HuH-7.5 (cell line): ENCODE results near the gene PIK3IP1.
"Not testable (repeated sequence)": the region's sequence is repeated elsewhere in the genome, so short reads cannot be mapped to it uniquely, and the experiment has no call there.

Experiments used
- DNase-seq: peaks from one replicate; pipeline ENCODE4 v3.0.0; 2011; ENCODE audit warnings: low spot score

PIK3IP1 gene

GRCh38 chr22:31292236-31292989 lies at the start of gene PIK3IP1:
Gene PIK3IP1 (minus strand): TSS chr22:31292488. CDS start chr22:31292344, 144 bp downstream.
- DNase-seq, result peak; percentile 87

- DNase-seq, result no peak
These were observed 49.2 kb upstream of the PIK3IP1 start for GRCh38 chr22:31341386-31342088.

DNA sequence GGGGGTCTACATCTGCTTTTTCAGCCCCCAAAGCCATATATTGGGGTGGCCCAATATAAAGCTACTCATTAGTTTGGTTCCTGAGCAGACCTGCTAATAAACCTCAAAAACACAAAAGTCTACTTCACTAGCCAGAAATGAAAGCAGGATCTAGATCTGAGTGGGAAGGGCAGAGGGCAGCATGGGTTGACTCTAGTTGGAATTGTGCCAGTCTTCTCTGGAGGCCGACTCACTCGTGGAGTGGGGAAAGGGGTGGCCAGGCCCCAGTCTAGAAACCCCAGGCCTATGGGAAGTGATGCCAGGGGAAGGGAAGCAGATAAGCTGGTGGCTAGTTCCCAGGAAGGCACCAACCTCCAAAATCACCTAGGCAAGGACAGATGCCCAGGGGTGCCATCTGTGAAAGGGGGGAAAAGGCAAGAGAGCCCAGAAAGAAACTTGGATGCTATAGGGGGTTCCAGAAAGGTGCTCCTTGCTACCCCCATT lies 48.5 kb upstream of the PIK3IP1 start:
- no peak for DNase-seq

- no peak for DNase-seq
These were observed 48.1 kb upstream of the PIK3IP1 start for GRCh38 chr22:31340360-31340759.

DNA sequence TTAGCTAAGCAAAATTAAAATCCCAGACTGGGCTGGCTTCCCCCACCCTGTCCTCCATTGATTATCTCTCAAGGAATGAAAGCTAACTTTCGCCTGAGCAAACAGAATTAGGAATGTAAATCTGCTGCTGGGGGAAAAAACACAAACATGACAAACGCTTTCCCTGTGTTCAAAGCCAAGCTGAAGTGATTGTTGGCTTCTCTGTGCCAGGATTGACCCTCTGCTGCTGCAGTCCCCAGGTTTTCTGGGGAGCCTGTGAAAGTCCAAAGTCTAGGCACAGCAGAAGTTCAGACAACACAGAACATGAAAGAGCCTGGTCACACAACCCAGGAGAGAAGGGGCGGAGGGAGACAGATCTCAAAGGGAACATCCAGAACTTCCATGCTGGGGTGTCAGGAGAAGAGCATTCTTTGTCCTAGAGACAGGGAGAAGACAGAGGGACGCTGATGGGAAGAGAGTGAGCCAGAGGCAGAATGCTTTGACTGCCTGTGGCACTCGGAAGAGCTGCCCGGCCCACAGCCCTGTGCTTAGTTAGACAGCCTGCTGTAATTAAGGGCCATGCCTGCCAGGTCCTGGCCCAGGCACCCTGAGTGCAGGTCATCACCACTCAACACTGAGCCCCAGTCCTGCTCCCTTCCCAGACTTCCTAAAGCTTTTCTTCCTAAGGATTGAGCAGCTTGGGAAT lies 47.0 kb upstream of the PIK3IP1 start:
- DNase-seq, result no peak

DNA sequence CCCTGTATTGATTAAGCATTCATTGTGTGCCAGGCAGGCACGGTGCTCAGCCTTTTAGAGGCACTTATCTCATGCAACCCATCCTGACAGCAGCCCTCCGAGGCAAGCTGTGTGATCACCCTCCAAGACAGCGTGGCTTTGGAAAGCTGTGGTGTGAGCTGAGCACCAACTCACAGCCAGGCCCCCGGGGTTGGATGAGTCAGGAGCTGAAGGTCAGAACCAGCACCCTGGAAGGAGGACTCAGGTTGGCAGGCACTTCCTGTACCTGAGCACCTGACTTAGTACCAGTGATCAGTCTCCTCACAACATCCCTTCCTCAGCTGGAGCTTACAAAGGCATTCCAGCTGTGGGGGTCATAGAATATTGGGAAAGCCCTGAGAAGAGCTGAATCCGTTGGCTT lies 44.9 kb upstream of the PIK3IP1 start:
- no peak for DNase-seq

DNA sequence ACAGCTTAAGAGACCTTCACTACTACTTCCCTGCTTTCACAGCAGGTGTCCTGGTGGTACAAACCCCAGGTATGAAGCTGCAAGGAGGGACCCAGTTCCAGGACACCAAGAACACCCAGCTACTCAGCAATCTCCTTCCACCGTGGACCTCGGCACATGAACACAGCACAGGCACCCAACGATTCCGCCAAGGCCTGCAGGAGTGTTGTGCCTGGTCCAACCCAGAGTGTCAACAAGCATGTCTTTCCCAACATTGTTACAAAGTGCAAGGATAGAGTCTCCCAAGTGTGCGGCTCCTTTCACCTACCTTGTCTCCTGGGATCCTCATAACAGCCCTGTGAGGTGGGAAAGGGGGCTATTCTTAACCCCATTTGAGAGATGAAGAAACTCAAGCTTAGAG lies 42.0 kb upstream of the PIK3IP1 start:
- DNase-seq, result no peak

GRCh38 chr22:31333641-31334040 lies 41.4 kb upstream of the PIK3IP1 start:
- no peak for DNase-seq

DNA sequence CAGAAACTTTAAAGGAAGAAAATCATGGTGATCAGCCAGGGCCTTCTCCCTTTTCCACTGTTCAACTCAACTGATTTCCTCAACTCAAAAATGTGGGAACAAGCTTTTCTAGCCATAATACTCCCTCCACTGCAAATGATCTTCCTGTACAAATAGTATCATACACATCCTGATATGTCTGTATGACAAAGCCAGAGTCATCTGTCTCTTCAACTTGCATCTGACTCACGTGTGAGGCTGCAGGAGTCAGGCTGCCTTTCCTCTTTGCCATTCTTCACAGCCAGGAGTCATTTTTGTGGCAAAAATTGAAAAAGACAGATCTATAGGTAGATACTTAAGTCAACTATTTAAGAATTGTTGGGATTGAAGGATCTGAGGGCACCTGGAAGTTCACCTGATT lies 40.6 kb upstream of the PIK3IP1 start:
- no peak for DNase-seq

DNA sequence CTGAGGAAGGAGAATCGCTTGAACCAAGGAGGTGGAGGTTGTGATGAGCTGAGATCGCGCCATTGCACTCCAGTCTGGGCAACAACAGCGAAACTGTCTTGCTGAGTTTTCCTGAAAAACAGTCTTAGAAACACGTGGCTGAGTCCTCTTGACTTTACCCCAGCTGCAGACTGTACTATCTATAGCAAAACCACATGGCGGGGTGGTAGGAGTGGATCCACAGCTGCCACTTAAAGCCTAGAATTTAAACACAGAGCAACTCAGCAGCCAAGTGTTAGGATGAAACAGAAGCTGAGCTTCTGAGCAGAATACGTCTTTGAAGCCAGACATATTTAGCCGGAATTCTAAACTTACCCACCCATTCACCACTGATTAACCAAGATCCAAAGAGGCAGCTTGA lies 39.7 kb upstream of the PIK3IP1 start:
- DNase-seq, result no peak

DNA sequence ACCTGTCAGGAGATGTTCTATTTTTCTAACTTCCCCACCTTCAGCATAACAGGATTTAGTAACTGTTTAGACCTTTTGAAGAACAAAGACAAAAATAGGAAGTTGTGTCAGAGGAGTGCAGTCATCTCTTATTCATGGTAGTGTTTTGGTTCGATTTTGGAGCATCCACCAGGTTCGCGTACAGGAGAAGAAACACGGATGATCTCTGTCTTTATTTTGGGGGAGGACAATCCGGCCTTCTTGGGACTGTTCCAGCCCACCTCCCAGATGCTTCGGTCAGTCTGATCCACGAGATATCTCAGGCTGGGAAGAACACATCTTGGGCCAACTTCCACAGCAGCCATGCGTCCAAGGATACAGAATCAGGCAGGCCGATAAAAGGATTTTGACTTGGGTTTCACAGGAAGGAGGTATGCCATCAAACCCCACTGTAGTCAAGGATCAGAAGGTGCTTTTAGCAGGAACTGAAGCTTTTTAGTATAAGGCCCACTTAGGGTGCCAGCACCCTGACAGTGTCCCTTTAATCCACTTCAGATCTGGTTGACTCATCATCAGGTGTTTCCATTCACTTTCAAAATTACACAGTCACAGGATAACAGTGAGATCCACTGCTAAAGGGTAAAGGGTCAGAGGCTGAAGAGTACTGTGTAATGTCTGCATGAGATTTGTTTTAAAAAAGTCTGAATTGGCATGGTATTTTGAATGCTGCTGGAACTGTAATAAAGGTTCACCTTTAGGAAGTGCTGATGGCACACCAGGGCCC lies 37.3 kb upstream of the PIK3IP1 start:
- DNase-seq, result no peak

GRCh38 chr22:31329029-31329428 lies 36.7 kb upstream of the PIK3IP1 start:
- DNase-seq, result no peak

- DNase-seq, result no peak
These were observed 36.3 kb upstream of the PIK3IP1 start for GRCh38 chr22:31328544-31328960.

GRCh38 chr22:31327806-31328543 lies 35.7 kb upstream of the PIK3IP1 start:
- DNase-seq, result no peak

GRCh38 chr22:31326877-31327276 lies 34.6 kb upstream of the PIK3IP1 start:
- DNase-seq, result no peak

- DNase-seq, result no peak
These were observed 31.6 kb upstream of the PIK3IP1 start for GRCh38 chr22:31323578-31324550.

DNA sequence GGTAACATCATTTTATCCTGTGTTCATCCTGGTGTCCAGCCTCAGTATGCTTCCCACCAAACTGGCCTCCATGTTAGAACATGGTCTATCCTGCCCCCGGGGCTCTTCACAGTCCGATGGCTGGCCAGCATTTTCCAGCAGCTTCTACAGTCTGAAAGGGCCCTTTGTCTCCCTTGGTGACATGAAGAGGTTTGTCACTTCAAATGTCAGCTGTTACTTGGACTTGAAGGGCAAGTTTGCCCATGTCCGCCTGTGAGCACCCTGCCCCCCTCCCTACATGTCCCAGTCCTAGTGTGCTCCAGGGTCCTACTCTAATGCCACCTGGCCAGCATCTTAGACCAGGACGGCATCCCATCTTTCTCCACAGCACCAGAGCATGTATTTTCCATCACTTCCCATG lies 29.1 kb upstream of the PIK3IP1 start:
- no peak for DNase-seq

GRCh38 chr22:31314220-31314619 lies 21.9 kb upstream of the PIK3IP1 start:
- DNase-seq, result not testable (repeated sequence)

GRCh38 chr22:31313366-31314147 lies 21.3 kb upstream of the PIK3IP1 start:
- DNase-seq, result peak; percentile 52
